DMS153 treated with DMSO at 0.1 percent for 48 hours (cell line): Measurements from ENCODE around the gene DAB2IP.

Experiments
- DNase-seq: peaks from one replicate; lab custom pipeline; 2025; ENCODE audit not compliant: unreplicated experiment; lab: John Stamatoyannopoulos, UW

The DAB2IP gene

DNA sequence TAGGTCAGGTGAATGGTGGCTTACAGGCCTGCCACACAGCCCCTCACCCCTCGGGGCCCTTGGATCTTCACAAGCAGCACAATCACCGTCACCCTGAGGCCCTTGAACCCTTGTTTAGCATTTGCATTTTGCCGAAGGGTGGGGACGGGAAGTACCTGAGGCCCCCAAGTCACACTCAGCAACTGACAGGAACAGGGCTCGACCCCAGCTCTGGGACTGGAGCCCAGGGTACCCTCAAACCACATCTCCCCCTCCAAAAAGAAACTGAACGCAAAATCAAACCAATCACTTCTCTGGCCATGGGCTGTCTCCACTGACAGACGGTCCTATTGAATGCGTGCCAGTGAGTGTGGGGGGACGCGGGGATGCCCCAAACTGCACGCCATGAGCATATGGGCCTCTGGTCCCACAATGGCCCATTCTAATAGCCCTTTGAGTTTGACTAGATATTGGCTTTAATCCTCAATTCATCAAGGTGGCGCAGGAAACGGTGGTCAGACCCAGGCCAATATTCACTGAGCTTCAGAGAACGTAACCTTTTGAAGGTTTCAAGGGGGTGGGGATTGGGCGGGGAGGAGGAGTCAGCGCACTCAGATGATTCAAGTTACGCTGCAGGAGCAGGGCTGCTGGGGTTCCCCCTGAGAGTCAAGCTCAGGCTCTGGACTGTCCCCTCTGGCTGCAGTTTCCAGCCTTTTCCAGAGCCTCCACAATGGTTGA, 176.0 kb downstream of the DAB2IP start:
- no peak for DNase-seq

- DNase-seq: no peak
Measured at GRCh38 chr9:121830441-121831140, 179.2 kb downstream of the DAB2IP start.

DNA sequence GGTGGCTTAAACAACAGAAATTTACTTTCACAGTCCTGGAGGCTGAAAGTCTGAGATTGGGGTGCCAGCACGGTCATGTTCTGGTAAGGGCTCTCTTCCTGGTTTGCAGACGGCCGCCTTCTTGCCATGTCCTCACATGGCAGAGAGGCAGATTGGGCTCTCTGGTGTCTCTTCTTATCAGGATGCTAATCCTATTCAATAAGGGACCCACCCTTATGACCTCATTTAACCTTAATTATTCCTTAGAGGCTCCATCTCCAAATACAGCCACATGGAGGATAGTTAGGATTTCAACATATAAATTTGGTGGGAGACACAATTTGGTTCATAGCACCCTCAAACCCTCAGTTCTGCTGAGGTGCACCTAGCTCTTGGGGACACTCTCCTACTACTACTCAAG, 180.4 kb downstream of the DAB2IP start:
- no peak for DNase-seq

GRCh38 chr9:121833061-121833460, 181.6 kb downstream of the DAB2IP start:
- DNase-seq: no peak
